ENCODE measurements around the gene SLN.

SLN gene

DNA sequence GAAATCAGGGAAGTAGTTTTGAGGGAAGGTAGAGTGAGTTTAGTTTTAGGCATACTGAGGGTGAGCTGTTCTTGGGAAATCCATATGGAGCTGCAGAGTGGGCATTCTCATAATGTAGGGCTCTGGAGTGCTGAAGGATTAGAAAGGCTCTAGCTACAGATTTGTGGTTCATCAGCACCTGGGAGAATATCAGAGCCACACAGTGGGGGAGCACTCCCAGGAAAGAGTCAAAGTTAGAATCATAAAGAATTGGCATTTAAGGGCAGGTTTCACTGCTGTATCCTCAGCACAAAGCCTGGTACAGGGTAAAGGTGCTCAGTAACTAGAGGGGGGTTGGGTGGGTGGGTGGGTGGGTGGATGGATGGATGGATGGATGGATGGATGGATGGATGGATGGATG lies 52.5 kb downstream of the SLN start:
- intact Hi-C loops (cut with DNase I) = no loop called here
- no peak for DNase-seq

Measured in head of caudate nucleus (tissue), 42 donors.